Trophoblast cell (in vitro differentiated cells and primary cell): ENCODE measurements around the gene TAF4.
"Not testable (repeated sequence)": the region's sequence is repeated elsewhere in the genome, so short reads cannot be mapped to it uniquely, and the experiment has no call there.

Experiments used
- DNase-seq, 2 donors: peaks; one replicate each; pipeline ENCODE4 v3.0.0-alpha.2; 2016
- H2AFZ ChIP-seq: 2 replicates; pipeline ENCODE4 v1.6.1; 2013; ENCODE audit warnings: low read length, moderate library complexity, mild to moderate bottlenecking; ENCODE audit not compliant: insufficient read depth, poor library complexity
- H2AK5ac ChIP-seq: 2 replicates; pipeline ENCODE4 v1.6.1; 2013; ENCODE audit warnings: mild to moderate bottlenecking, low read length
- H2BK120ac ChIP-seq: 2 replicates; pipeline ENCODE4 v1.6.1; 2013; ENCODE audit warnings: low read length, mild to moderate bottlenecking, moderate library complexity; ENCODE audit not compliant: insufficient read depth, poor library complexity
- H2BK12ac ChIP-seq: 2 replicates; pipeline ENCODE4 v1.6.1; 2013; ENCODE audit warnings: mild to moderate bottlenecking, low read length, moderate library complexity
- H2BK5ac ChIP-seq: 2 replicates; pipeline ENCODE4 v1.6.1; 2013; ENCODE audit warnings: low read length, low read depth, moderate library complexity, mild to moderate bottlenecking; ENCODE audit not compliant: poor library complexity
- H3K14ac ChIP-seq: 2 replicates; pipeline ENCODE4 v1.6.1; 2013; ENCODE audit warnings: mild to moderate bottlenecking, low read length
- H3K18ac ChIP-seq: 2 replicates; pipeline ENCODE4 v1.6.1; 2013; ENCODE audit warnings: mild to moderate bottlenecking, low read length
- H3K23ac ChIP-seq: 2 replicates; pipeline ENCODE4 v1.6.1; 2013; ENCODE audit warnings: low read length
- H3K27ac ChIP-seq: 2 replicates; pipeline ENCODE4 v1.5.1; 2013; ENCODE audit warnings: low read depth, mild to moderate bottlenecking, inconsistent platforms, low read length, moderate library complexity
- H3K27me3 ChIP-seq: 2 replicates; pipeline ENCODE4 v1.6.1; 2013; ENCODE audit warnings: inconsistent platforms, mild to moderate bottlenecking, low read length, moderate library complexity; ENCODE audit not compliant: insufficient read depth
- H3K36me3 ChIP-seq, 2 experiments: 1 replicate in 1 of 2; 2 replicates in 1 of 2; pipeline ENCODE4 v1.6.1; 2013; ENCODE audit warnings: low read length in 2 of 2, mild to moderate bottlenecking in 2 of 2, moderate library complexity in 1 of 2; ENCODE audit not compliant: insufficient read depth in 2 of 2, control insufficient read depth in 1 of 2
- H3K4ac ChIP-seq: 2 replicates; pipeline ENCODE4 v1.6.1; 2013; ENCODE audit warnings: low read depth, mild to moderate bottlenecking, low read length, moderate library complexity
- H3K4me1 ChIP-seq, 2 experiments: 1 replicate in 1 of 2; 2 replicates in 1 of 2; pipeline ENCODE4 v1.6.1; 2013; ENCODE audit warnings: low read length in 2 of 2, mild to moderate bottlenecking in 2 of 2, moderate library complexity in 1 of 2; ENCODE audit not compliant: insufficient read depth in 2 of 2, control insufficient read depth in 1 of 2
- H3K4me2 ChIP-seq: 2 replicates; pipeline ENCODE4 v1.6.1; 2013; ENCODE audit warnings: inconsistent platforms, mild to moderate bottlenecking, low read length, moderate library complexity
- H3K4me3 ChIP-seq: 2 replicates; pipeline ENCODE4 v1.5.1; 2013; ENCODE audit warnings: mild to moderate bottlenecking, low read depth, low read length, inconsistent platforms
- H3K79me1 ChIP-seq: one replicate; pipeline ENCODE4 v1.6.1; 2013; ENCODE audit warnings: low read length
- H3K79me2 ChIP-seq: 2 replicates; pipeline ENCODE4 v1.6.1; 2013; ENCODE audit warnings: low read length, mild to moderate bottlenecking; ENCODE audit not compliant: control insufficient read depth, insufficient read depth, poor library complexity
- H3K9ac ChIP-seq: 2 replicates; pipeline ENCODE4 v1.6.1; 2013; ENCODE audit warnings: mild to moderate bottlenecking, low read length
- H3K9me3 ChIP-seq: 2 replicates; pipeline ENCODE4 v1.6.1; 2013; ENCODE audit warnings: low read depth, mild to moderate bottlenecking, control low read depth, inconsistent platforms, low read length; ENCODE audit not compliant: insufficient read depth
- H4K12ac ChIP-seq: 2 replicates; pipeline ENCODE4 v1.6.1; 2013; ENCODE audit warnings: low read depth, mild to moderate bottlenecking, low read length, moderate library complexity
- H4K8ac ChIP-seq: 2 replicates; pipeline ENCODE4 v1.6.1; 2013; ENCODE audit warnings: low read depth, mild to moderate bottlenecking, low read length, moderate library complexity
- H4K91ac ChIP-seq: one replicate; pipeline ENCODE4 v1.6.1; 2013; ENCODE audit warnings: low read depth, mild to moderate bottlenecking, low read length, moderate library complexity
- WGBS: extraction: QIAGEN DNeasy Blood & Tissue Kit; methylation state at CpG from one replicate; pipeline ENCODE4 v1.1.7; 2013; ENCODE audit warnings: missing lambda C conversion rate; ENCODE audit not compliant: insufficient read length, insufficient coverage; ENCODE audit errors: extremely low coverage; 5-methylcytosine and 5-hydroxymethylcytosine counted together

TAF4 gene

GRCh38 chr20:61982951-61983315, 82.7 kb downstream of the TAF4 start:
- Histone ChIP-seq H2AK5ac (no peak overlapping the region), H4K12ac (no peak overlapping the region), H4K8ac (no peak overlapping the region), H3K23ac (no peak overlapping the region), H3K27me3 (no peaks in the 10 kb centered on the region), H3K14ac (no peak overlapping the region), H4K91ac (no peak overlapping the region), H2BK5ac (no peak overlapping the region), H3K79me2 (no peaks in the 10 kb centered on the region), H3K4me3 (no peak overlapping the region), H3K4me2 (no peak overlapping the region), H3K18ac (no peak overlapping the region), H3K9me3 (no peaks in the 10 kb centered on the region), H3K4me1 (no peaks in the 10 kb centered on the region), H3K9ac (no peak overlapping the region), H2BK120ac (no peak overlapping the region), H3K36me3 (peaks cover 32 to 46% of the 10 kb centered on the region in 2 experiments), H2BK12ac (no peak overlapping the region), H3K79me1 (no peaks in the 10 kb centered on the region), H2AFZ (no peak overlapping the region), H3K27ac (no peak overlapping the region), H3K4ac (no peak overlapping the region)
- DNase-seq: no peak
- no CpG with 5 or more reads among the region's 11 CpGs for WGBS

GRCh38 chr20:61982191-61982950, 83.3 kb downstream of the TAF4 start:
- no peaks in the 10 kb centered on the region for H3K9me3 ChIP-seq
- no peak overlapping the region for H3K18ac ChIP-seq
- no peak overlapping the region for H4K12ac ChIP-seq
- no peaks in the 10 kb centered on the region for H3K27me3 ChIP-seq
- H2BK120ac ChIP-seq: no peak overlapping the region
- H3K4me2 ChIP-seq: no peak overlapping the region
- no peak overlapping the region for H3K27ac ChIP-seq
- H3K79me2 ChIP-seq: no peaks in the 10 kb centered on the region
- no peak overlapping the region for H3K4ac ChIP-seq
- no peak overlapping the region for H2BK12ac ChIP-seq
- no peak overlapping the region for H2BK5ac ChIP-seq
- no peak overlapping the region for H3K23ac ChIP-seq
- WGBS: no CpG with 5 or more reads among the region's 18 CpGs
- H4K8ac ChIP-seq: no peak overlapping the region
- peaks cover 33 to 45% of the 10 kb centered on the region in 2 experiments for H3K36me3 ChIP-seq
- no peak overlapping the region for H4K91ac ChIP-seq
- no peaks in the 10 kb centered on the region for H3K4me1 ChIP-seq
- H3K79me1 ChIP-seq: no peaks in the 10 kb centered on the region
- H3K4me3 ChIP-seq: no peak overlapping the region
- H3K14ac ChIP-seq: no peak overlapping the region
- no peak overlapping the region for H2AK5ac ChIP-seq
- H2AFZ ChIP-seq: no peak overlapping the region
- H3K9ac ChIP-seq: no peak overlapping the region
- no peak for DNase-seq

- not testable (repeated sequence) for H3K9ac ChIP-seq, DNase-seq, H4K12ac ChIP-seq, H3K4me2 ChIP-seq, H3K79me1 ChIP-seq, H2AFZ ChIP-seq, H4K91ac ChIP-seq, H3K4me3 ChIP-seq, H2BK12ac ChIP-seq, H2BK120ac ChIP-seq, H3K4ac ChIP-seq, H3K79me2 ChIP-seq, H3K18ac ChIP-seq, H2BK5ac ChIP-seq, H3K9me3 ChIP-seq, H2AK5ac ChIP-seq, H3K4me1 ChIP-seq, H3K27me3 ChIP-seq, H3K14ac ChIP-seq, H4K8ac ChIP-seq, H3K23ac ChIP-seq, H3K27ac ChIP-seq
- peaks cover 32 to 44% of the 10 kb centered on the region in 2 experiments for H3K36me3 ChIP-seq
- no CpG with 5 or more reads among the region's 11 CpGs for WGBS
Measured at GRCh38 chr20:61981691-61982090, 84.0 kb downstream of the TAF4 start.

GRCh38 chr20:61980647-61981583, 84.8 kb downstream of the TAF4 start:
- WGBS: no CpG with 5 or more reads among the region's 22 CpGs
- Histone ChIP-seq H3K79me2 (no peaks in the 10 kb centered on the region), H3K14ac (no peak overlapping the region), H4K91ac (no peak overlapping the region), H4K8ac (no peak overlapping the region), H2AK5ac (no peak overlapping the region), H3K18ac (no peak overlapping the region), H3K9ac (no peak overlapping the region), H2BK12ac (no peak overlapping the region), H3K4me2 (no peak overlapping the region), H3K9me3 (no peaks in the 10 kb centered on the region), H3K36me3 (peaks cover 39 to 49% of the 10 kb centered on the region in 2 experiments), H4K12ac (no peak overlapping the region), H2AFZ (no peak overlapping the region), H3K4me1 (no peaks in the 10 kb centered on the region), H3K4me3 (no peak overlapping the region), H3K79me1 (no peaks in the 10 kb centered on the region), H3K27me3 (no peaks in the 10 kb centered on the region), H3K27ac (no peak overlapping the region), H3K23ac (no peak overlapping the region), H2BK120ac (no peak overlapping the region), H3K4ac (no peak overlapping the region), H2BK5ac (no peak overlapping the region)
- peak in 1 of 2 donors; percentile 29 for DNase-seq
